ENCODE measurements around the gene FOXO4.

Gene FOXO4

DNA sequence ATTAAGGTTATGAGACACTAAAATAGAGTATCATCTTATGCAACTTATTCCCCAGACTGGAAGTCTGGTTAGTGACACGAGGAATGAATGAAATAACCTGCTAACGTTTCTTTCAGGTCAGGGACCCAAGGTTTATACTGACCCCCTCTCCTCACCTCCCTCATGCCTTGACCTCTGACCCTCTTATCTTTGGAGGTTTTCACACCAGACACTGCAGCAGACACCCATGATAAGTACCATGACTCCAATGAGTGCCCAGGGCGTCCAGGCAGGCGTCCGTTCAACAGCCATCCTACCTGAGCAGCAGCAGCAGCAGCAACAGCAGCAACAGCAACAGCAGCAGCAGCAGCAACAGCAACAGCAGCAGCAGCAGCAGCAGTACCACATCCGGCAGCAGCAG, 44.8 kb downstream of the FOXO4 start:
- Histone ChIP-seq H3K36me3 (ENCODE audit: insufficient read depth, low read length) (peaks cover 23% of the 10 kb centered on the region; the same call in 1 of the 2 replicates), H3K27ac (no peak overlapping the region), H3K4me3 (no peak overlapping the region), H3K9me3 (ENCODE audit: low read depth, low read length) (no peaks in the 10 kb centered on the region), H3K9ac (ENCODE audit: insufficient read length) (no peak overlapping the region)
- TF ChIP-seq EZH2 (IDR thresholded peaks at IDR 0.05) (no peak), POLR2AphosphoS5 (IDR thresholded peaks at IDR 0.05; ENCODE audit: borderline replicate concordance, low read depth, low read length) (no peak), FOXP2 (optimal IDR thresholded peaks at IDR 0.05; ENCODE audit: control extremely low read depth, extremely low read length, insufficient read depth) (no peak)
- no peak for DNase-seq (ENCODE audit: low read depth, low spot score)

DNA sequence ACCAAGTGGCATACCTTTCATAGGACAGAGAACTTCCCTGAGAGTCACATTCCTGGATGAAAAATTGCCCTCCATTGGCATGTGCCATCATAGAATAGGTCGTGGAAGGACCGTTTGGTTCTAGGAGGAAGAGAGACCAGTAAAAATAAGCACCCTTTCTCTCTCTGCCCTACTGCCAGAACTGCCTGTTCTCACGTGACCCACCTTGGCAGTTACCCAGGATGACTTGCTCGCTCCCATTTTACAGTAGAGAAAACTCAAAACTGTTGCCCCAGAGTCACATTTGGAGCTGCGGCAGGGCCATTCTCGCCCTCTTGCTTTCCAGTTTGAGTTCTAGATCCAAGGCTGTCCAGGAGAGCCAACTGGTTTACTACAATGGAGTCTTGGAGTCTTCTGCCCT, 47.9 kb downstream of the FOXO4 start:
- Histone ChIP-seq H3K27ac (no peak overlapping the region), H3K36me3 (ENCODE audit: insufficient read depth, low read length) (no peaks in the 10 kb centered on the region; the same call in 1 of the 2 replicates), H3K9ac (ENCODE audit: insufficient read length) (no peak overlapping the region), H3K9me3 (ENCODE audit: low read depth, low read length) (no peaks in the 10 kb centered on the region), H3K4me3 (no peak overlapping the region)
- no peak for TF ChIP-seq POLR2AphosphoS5 (IDR thresholded peaks at IDR 0.05; ENCODE audit: borderline replicate concordance, low read depth, low read length)
- no peak for TF ChIP-seq FOXP2 (optimal IDR thresholded peaks at IDR 0.05; ENCODE audit: control extremely low read depth, extremely low read length, insufficient read depth)
- TF ChIP-seq EZH2 (IDR thresholded peaks at IDR 0.05), result no peak
- DNase-seq (ENCODE audit: low read depth, low spot score), result no peak

DNA sequence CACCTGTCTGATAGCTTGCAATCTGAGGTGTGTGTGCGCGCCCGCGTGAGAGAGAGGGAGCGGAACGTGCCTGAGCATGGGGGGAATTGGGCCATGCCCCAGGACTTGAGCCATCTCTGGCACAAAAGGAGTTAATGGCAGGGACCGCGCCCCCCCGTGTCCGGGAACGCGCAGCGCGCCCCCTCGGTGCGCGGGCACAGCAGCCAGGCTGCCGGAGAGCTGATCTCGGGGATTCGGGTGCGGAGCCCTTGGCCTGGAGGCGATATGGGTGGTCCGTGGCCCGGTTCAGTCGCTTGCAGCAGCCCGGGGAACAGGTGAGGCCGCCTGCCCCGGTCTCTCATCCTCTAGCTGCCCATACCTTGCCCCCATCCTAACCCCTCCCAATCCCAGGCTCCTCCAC, 49.0 kb downstream of the FOXO4 start, which contains the start of gene NLGN3:
NLGN3 (plus strand) TSS at position 191 of the 400 bp plus-strand sequence. CDS start 2,909 bp downstream, outside the sequence.
- no peak for DNase-seq (ENCODE audit: low read depth, low spot score)
- H3K9ac ChIP-seq (ENCODE audit: insufficient read length), result no peak within 1 kb of the TSS
- no peak within 1 kb of the TSS for H3K27ac ChIP-seq
- no peaks in the 10 kb centered on the region for H3K9me3 ChIP-seq (ENCODE audit: low read depth, low read length)
- TF ChIP-seq EZH2 (IDR thresholded peaks at IDR 0.05) (no peak), FOXP2 (optimal IDR thresholded peaks at IDR 0.05; ENCODE audit: control extremely low read depth, extremely low read length, insufficient read depth) (no peak), POLR2AphosphoS5 (IDR thresholded peaks at IDR 0.05; ENCODE audit: borderline replicate concordance, low read depth, low read length) (no peak)
- H3K36me3 ChIP-seq (ENCODE audit: insufficient read depth, low read length), result no peaks in the 10 kb centered on the region; the same call in 1 of the 2 replicates
- no peak within 1 kb of the TSS for H3K4me3 ChIP-seq

DNA sequence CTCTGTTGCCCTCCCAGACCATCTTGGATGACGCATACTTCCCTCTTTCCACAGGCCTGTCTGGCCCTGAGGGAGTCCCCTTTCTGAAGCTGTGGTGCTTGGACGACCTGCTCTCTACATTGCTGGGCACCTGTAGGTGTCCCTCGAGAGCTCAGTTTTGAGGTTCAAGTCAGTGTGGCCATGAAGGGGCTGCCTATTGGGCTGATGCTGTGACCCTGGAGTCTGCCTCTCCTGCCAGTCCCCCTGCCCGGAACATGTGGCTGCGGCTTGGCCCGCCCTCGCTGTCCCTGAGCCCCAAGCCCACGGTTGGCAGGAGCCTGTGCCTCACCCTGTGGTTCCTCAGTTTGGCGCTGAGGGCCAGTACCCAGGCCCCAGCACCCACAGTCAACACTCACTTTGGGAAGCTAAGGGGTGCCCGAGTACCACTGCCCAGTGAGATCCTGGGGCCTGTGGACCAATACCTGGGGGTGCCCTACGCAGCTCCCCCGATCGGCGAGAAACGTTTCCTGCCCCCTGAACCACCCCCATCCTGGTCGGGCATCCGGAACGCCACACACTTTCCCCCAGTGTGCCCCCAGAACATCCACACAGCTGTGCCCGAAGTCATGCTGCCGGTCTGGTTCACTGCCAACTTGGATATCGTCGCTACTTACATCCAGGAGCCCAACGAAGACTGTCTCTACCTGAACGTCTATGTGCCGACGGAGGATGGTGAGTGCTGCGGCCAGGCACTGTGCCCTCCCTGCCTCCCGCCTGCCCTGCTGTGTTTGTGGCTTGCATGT, 52.0 kb downstream of the FOXO4 start:
- TF ChIP-seq FOXP2 (optimal IDR thresholded peaks at IDR 0.05; ENCODE audit: control extremely low read depth, extremely low read length, insufficient read depth) (no peak), EZH2 (IDR thresholded peaks at IDR 0.05) (no peak), POLR2AphosphoS5 (IDR thresholded peaks at IDR 0.05; ENCODE audit: borderline replicate concordance, low read depth, low read length) (no peak)
- Histone ChIP-seq H3K9me3 (ENCODE audit: low read depth, low read length) (no peaks in the 10 kb centered on the region), H3K9ac (ENCODE audit: insufficient read length) (no peak overlapping the region), H3K36me3 (ENCODE audit: insufficient read depth, low read length) (no peaks in the 10 kb centered on the region; the same call in 1 of the 2 replicates), H3K27ac (no peak overlapping the region), H3K4me3 (no peak overlapping the region)
- no peak for DNase-seq (ENCODE audit: low read depth, low spot score)

DNA sequence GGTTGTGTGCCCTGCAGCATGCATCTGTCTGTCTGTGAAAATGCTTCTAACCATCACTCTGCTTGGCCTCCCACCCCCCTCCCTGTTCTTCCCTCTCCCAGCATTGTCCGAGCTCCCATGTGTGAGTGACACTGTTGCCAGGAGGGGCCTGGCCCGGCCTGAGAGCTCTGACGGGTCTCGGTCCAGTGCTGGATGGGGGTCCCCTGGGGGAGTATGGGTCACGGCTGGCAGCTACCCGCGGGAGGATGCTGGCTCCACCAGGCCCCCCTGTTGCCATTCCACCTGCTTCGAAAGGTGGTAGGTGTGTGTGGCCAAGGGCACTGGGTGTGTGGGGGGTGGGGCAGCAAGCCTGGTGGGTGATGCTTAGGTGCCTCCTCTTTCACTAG, 52.6 kb downstream of the FOXO4 start:
- Histone ChIP-seq H3K9me3 (ENCODE audit: low read depth, low read length) (no peaks in the 10 kb centered on the region), H3K27ac (no peak overlapping the region)
- no peak for TF ChIP-seq POLR2AphosphoS5 (IDR thresholded peaks at IDR 0.05; ENCODE audit: borderline replicate concordance, low read depth, low read length)
- no peak for TF ChIP-seq FOXP2 (optimal IDR thresholded peaks at IDR 0.05; ENCODE audit: control extremely low read depth, extremely low read length, insufficient read depth)
- TF ChIP-seq EZH2 (IDR thresholded peaks at IDR 0.05), result no peak

DNA sequence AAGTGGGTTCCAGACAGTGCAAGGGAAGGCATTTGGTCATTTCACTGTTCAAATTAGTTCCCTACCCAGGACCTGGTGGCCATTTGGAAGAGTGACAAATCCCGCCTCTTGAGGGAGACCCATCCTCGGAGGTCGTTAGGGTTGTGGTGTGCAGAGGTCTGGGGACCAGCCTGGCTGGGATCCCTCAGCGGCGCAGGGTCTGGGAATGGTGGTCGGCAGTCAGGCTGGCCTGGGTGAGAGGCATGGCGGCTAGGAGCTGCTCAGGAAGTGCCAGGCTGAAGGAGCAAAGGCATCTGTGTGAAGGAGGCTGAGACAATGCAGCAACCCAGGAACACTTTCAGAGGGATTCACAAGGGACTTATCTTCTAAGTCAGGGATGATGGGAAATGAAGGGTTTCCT, 55.7 kb downstream of the FOXO4 start:
- Histone ChIP-seq H3K27ac (no peak overlapping the region), H3K9ac (ENCODE audit: insufficient read length) (no peak overlapping the region), H3K36me3 (ENCODE audit: insufficient read depth, low read length) (no peaks in the 10 kb centered on the region), H3K9me3 (ENCODE audit: low read depth, low read length) (no peaks in the 10 kb centered on the region), H3K4me3 (no peak overlapping the region)
- DNase-seq (ENCODE audit: low read depth, low spot score), result no peak
- TF ChIP-seq FOXP2 (optimal IDR thresholded peaks at IDR 0.05; ENCODE audit: control extremely low read depth, extremely low read length, insufficient read depth) (no peak), POLR2AphosphoS5 (IDR thresholded peaks at IDR 0.05; ENCODE audit: borderline replicate concordance, low read depth, low read length) (no peak), EZH2 (IDR thresholded peaks at IDR 0.05) (no peak)

More for the DNA sequence above, 52.6 kb downstream of the FOXO4 start:
- H3K36me3 ChIP-seq (ENCODE audit: insufficient read depth, low read length), result no peaks in the 10 kb centered on the region; the same call in 1 of the 2 replicates
- no peak overlapping the region for H3K4me3 ChIP-seq
- no peak for DNase-seq (ENCODE audit: low read depth, low spot score)
- H3K9ac ChIP-seq (ENCODE audit: insufficient read length), result no peak overlapping the region

All from SK-N-MC (cell line).